Upper lobe of left lung (tissue), 4 donors: ENCODE results near the gene THAP8.

Experiments used
- POLR2A ChIP-seq, 4 donors: fragments of 450-650 bp; IDR thresholded peaks; one replicate each; pipeline ENCODE4 v1.5.1; 2016 to 2017; ENCODE audit warnings: antibody characterized with exemption in 4 of 4, mild to moderate bottlenecking in 2 of 4
- POLR2AphosphoS5 ChIP-seq, 2 donors: sonication (generic); formaldehyde crosslinking; IDR thresholded peaks; one replicate each; pipeline ENCODE4 v1.5.1; 2017; ENCODE audit warnings: antibody characterized with exemption in 2 of 2
- TF ChIP-seq, protein P1 (sequence below), 6 experiments: fragments of 450-650 bp in 4 of 6; fragments of 200-600 bp in 2 of 6; sonication (generic) in 2 of 6; IDR thresholded peaks; one replicate each; pipeline ENCODE4 v1.5.1; 2016 to 2019; ENCODE audit warnings: antibody characterized with exemption in 6 of 6

DNA sequence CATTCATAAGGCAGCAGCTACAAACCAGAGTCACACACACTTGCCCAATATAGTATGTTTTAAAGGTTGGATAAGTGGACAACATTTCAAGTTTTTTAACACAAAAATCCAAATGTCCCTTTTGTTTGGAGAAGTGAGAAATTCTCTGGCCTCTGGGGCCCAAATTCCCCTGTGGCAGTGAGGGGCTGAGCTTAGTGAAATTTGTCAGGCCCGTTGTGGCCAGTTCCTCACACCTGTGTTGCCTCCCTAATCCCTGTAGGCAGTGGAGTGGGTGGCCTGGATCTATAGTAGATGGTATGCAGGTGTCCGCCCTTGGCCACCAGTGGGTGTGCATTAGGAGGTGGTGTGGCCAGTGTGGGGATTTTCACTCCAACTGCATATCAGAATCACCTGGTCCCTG, 7.3 kb upstream of the THAP8 start:
- TF ChIP-seq, protein P1, sequence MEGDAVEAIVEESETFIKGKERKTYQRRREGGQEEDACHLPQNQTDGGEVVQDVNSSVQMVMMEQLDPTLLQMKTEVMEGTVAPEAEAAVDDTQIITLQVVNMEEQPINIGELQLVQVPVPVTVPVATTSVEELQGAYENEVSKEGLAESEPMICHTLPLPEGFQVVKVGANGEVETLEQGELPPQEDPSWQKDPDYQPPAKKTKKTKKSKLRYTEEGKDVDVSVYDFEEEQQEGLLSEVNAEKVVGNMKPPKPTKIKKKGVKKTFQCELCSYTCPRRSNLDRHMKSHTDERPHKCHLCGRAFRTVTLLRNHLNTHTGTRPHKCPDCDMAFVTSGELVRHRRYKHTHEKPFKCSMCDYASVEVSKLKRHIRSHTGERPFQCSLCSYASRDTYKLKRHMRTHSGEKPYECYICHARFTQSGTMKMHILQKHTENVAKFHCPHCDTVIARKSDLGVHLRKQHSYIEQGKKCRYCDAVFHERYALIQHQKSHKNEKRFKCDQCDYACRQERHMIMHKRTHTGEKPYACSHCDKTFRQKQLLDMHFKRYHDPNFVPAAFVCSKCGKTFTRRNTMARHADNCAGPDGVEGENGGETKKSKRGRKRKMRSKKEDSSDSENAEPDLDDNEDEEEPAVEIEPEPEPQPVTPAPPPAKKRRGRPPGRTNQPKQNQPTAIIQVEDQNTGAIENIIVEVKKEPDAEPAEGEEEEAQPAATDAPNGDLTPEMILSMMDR (IDR thresholded peaks at IDR 0.05): no peak
- TF ChIP-seq POLR2AphosphoS5 (IDR thresholded peaks at IDR 0.05): no peak
- no peak for TF ChIP-seq POLR2A (IDR thresholded peaks at IDR 0.05)
